ENCODE results near the gene TTC23.

TTC23 gene

DNA sequence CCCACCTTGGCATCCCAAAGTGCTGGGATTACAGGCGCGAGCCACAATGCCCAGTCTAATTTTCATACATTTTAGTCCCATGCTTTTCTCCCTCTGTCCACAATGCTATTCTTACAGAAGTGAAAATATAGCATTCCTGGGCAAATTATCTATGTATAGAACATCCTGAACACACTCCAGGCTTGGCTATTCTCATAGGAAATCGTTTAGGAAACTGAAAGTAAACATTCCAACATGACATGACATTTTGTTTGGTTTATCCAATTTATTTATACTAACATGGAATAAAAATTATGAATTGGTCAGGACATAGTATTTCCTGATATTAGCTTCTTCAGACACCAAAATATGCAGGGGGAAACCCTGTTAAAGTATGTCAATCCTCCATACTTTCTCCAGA lies 91.9 kb downstream of the TTC23 start:
- no peak overlapping the region for H3K4me3 ChIP-seq (ENCODE audit: low read depth, low read length)
- DNase-seq (ENCODE audit: low read depth): no peak
- TF ChIP-seq, protein P1, sequence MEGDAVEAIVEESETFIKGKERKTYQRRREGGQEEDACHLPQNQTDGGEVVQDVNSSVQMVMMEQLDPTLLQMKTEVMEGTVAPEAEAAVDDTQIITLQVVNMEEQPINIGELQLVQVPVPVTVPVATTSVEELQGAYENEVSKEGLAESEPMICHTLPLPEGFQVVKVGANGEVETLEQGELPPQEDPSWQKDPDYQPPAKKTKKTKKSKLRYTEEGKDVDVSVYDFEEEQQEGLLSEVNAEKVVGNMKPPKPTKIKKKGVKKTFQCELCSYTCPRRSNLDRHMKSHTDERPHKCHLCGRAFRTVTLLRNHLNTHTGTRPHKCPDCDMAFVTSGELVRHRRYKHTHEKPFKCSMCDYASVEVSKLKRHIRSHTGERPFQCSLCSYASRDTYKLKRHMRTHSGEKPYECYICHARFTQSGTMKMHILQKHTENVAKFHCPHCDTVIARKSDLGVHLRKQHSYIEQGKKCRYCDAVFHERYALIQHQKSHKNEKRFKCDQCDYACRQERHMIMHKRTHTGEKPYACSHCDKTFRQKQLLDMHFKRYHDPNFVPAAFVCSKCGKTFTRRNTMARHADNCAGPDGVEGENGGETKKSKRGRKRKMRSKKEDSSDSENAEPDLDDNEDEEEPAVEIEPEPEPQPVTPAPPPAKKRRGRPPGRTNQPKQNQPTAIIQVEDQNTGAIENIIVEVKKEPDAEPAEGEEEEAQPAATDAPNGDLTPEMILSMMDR (IDR thresholded peaks at IDR 0.05; ENCODE audit: low read depth, low read length): no peak

DNA sequence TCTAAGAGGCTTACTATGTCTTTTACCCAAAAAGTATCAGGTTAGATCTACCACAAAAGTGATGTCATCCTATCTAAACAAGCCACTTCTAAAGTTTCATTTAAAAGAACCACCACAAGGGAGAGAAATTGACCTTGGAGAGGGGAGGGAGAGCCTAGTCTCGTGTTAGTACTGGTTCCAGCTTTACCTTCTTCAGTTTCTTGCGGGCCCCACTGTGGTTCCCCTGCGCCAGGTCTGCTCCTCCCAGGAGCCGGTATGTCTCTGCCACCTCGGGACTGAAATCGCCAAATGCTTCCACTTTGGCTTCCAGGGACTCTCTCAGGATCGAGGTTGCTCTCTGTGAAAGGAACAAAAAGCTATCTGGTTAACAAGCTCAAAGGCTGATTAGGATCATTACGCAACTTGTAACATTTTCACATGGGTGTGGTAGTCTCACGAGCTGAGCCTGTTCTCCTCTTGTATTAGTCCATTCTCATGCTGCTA lies 93.4 kb downstream of the TTC23 start:
- DNase-seq (ENCODE audit: low read depth): peak; percentile 55
- H3K4me3 ChIP-seq (ENCODE audit: low read depth, low read length): no peak overlapping the region

DNA sequence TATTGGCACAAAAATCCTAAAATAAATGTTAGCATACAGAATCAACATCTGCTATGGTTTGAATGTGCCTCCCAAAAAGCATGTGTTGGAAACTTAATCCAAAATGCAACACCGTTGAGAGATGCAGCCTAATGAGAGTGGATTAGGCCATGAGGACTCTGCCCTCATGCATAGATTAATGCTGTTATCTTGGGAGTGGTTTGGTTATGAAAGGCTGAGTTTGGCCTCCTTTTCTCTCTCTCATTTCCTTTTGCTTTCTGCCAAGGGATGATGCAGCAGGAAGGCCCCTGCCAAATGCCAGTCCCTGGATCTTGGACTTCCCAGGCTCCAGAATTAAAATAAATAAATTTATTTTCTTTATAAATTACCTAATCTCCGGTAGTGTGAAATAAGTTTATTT lies 95.1 kb downstream of the TTC23 start:
- no peak overlapping the region for H3K4me3 ChIP-seq (ENCODE audit: low read depth, low read length)
- no peak for DNase-seq (ENCODE audit: low read depth)
- no peak for TF ChIP-seq POLR2A (IDR thresholded peaks at IDR 0.05; ENCODE audit: extremely low read depth, insufficient read length)

More for the DNA sequence above, 93.4 kb downstream of the TTC23 start:
- TF ChIP-seq, protein P1 (IDR thresholded peaks at IDR 0.05; ENCODE audit: low read depth, low read length): no peak
- TF ChIP-seq, protein P2, sequence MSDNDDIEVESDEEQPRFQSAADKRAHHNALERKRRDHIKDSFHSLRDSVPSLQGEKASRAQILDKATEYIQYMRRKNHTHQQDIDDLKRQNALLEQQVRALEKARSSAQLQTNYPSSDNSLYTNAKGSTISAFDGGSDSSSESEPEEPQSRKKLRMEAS (IDR thresholded peaks at IDR 0.05; ENCODE audit: low read depth, low read length): no peak
- no peak for TF ChIP-seq MYC (IDR thresholded peaks at IDR 0.05; ENCODE audit: low read depth, low read length)
- TF ChIP-seq POLR2A (IDR thresholded peaks at IDR 0.05; ENCODE audit: extremely low read depth, insufficient read length): no peak

DNA sequence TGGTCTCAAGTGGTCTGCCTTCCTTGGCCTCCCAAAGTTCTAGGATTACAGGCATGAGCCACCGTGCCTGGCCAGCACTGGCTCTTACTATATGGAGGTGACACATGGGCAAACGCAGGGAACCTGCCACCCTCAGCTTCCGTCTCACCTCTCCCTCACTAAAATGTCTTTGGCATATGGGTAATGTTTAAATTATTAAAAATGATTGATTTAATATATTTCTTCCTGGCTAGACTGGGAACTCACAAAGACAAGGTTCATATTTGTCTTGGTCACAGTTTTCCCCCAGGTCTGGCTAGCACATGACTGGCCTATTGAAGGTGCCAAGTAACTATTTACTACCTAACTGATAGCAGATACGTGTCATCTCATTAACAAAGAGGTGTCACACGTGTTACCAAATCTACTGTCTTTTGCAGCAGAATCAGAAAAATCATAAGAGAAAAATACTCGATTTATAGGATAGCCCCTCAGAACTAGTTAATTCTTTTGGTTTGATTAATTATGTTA lies 96.3 kb downstream of the TTC23 start:
- H3K4me3 ChIP-seq (ENCODE audit: low read depth, low read length): no peak overlapping the region
- no peak for DNase-seq (ENCODE audit: low read depth)
- no peak for TF ChIP-seq MYC (IDR thresholded peaks at IDR 0.05; ENCODE audit: low read depth, low read length)
- TF ChIP-seq, protein P2 (IDR thresholded peaks at IDR 0.05; ENCODE audit: low read depth, low read length): no peak
- TF ChIP-seq POLR2A (IDR thresholded peaks at IDR 0.05; ENCODE audit: extremely low read depth, insufficient read length): no peak
- TF ChIP-seq, protein P1 (IDR thresholded peaks at IDR 0.05; ENCODE audit: low read depth, low read length): no peak

DNA sequence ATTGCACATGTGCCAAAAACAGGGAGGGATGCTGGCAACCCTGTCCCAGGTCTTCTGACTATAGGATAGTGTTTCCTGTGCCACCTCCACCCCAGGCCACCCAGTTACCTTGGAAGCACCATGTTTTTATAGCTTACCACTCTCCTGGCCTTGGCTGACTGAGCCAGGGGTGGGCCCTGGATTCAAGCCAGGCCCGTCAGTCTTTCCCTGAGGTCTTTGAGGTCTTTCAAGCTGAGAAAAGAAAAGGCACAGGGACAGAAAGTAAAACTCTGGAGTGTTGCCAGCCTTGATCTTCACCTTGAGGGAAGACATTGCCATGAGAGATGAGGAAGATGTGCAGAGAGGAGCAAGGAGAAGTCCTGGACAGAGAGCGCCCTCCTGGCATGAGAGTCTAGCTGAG lies 98.2 kb downstream of the TTC23 start:
- H3K4me3 ChIP-seq (ENCODE audit: low read depth, low read length): no peak overlapping the region
- no peak for DNase-seq (ENCODE audit: low read depth)
- TF ChIP-seq MYC (IDR thresholded peaks at IDR 0.05; ENCODE audit: low read depth, low read length) (no peak), POLR2A (IDR thresholded peaks at IDR 0.05; ENCODE audit: extremely low read depth, insufficient read length) (no peak)
- TF ChIP-seq, protein P2 (IDR thresholded peaks at IDR 0.05; ENCODE audit: low read depth, low read length): no peak
- TF ChIP-seq, protein P1 (IDR thresholded peaks at IDR 0.05; ENCODE audit: low read depth, low read length): no peak

DNA sequence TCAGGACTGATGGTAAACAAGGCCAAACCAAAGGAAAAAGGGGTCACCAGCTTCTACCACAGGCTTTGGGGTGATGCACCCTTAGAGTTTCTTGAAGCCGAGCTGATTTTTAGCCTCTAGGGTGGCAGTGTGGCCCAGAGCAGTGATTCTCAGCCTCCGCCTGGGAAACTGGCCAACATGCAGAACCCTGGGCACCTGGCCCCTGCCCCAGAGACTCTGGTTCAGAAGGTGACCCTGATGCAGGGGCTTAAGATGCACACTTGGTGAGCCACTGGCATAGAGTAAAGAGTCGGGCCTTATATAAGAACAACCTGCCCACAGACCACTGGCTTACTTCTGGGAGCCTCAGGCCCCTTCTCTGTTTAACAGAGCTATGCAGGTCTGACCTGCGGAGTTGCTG lies 100.0 kb downstream of the TTC23 start:
- DNase-seq (ENCODE audit: low read depth): no peak
- TF ChIP-seq MYC (IDR thresholded peaks at IDR 0.05; ENCODE audit: low read depth, low read length) (no peak), POLR2A (IDR thresholded peaks at IDR 0.05; ENCODE audit: extremely low read depth, insufficient read length) (no peak)
- TF ChIP-seq, protein P1 (IDR thresholded peaks at IDR 0.05; ENCODE audit: low read depth, low read length): no peak
- TF ChIP-seq, protein P2 (IDR thresholded peaks at IDR 0.05; ENCODE audit: low read depth, low read length): no peak
- H3K4me3 ChIP-seq (ENCODE audit: low read depth, low read length): no peak overlapping the region
